Mesendoderm (in vitro differentiated cells): ENCODE data around the gene MORN1.

Experiments used
- DNase-seq: peaks from one replicate; pipeline ENCODE4 v3.0.0; 2013
- H2AK5ac ChIP-seq: 2 replicates; pipeline ENCODE4 v1.6.1; 2013; ENCODE audit warnings: low read length, inconsistent platforms
- H2BK120ac ChIP-seq: 2 replicates; pipeline ENCODE4 v1.6.1; 2013; ENCODE audit warnings: low read depth, mild to moderate bottlenecking, low read length, moderate library complexity, mixed read lengths
- H2BK15ac ChIP-seq: replicated peaks from 2 replicates; pipeline ENCODE4 v1.6.1; 2013; ENCODE audit warnings: low read depth, mild to moderate bottlenecking, moderate library complexity
- H2BK5ac ChIP-seq: 2 replicates; pipeline ENCODE4 v1.6.1; 2013; ENCODE audit warnings: low read length, inconsistent platforms
- H3K18ac ChIP-seq: 2 replicates; pipeline ENCODE4 v1.6.1; 2013; ENCODE audit warnings: mild to moderate bottlenecking, low read length, mixed read lengths
- H3K23ac ChIP-seq: one replicate; pipeline ENCODE4 v1.6.1; 2013; ENCODE audit warnings: low read length
- H3K27ac ChIP-seq: 2 replicates; pipeline ENCODE4 v1.5.1; 2013; ENCODE audit warnings: low read depth, mild to moderate bottlenecking, inconsistent platforms, low read length, moderate library complexity
- H3K27me3 ChIP-seq: 2 replicates; pipeline ENCODE4 v1.6.1; 2013; ENCODE audit warnings: low read length, control low read depth, mild to moderate bottlenecking, inconsistent platforms; ENCODE audit not compliant: insufficient read depth, poor library complexity
- H3K36me3 ChIP-seq: 2 replicates; pipeline ENCODE4 v1.6.1; 2013; ENCODE audit warnings: low read length, inconsistent platforms; ENCODE audit not compliant: control insufficient read depth, insufficient read depth
- H3K4ac ChIP-seq: one replicate; pipeline ENCODE4 v1.6.1; 2013; ENCODE audit warnings: low read depth, mild to moderate bottlenecking, low read length, moderate library complexity
- H3K4me1 ChIP-seq: 2 replicates; pipeline ENCODE4 v1.6.1; 2013; ENCODE audit warnings: low read depth, low read length, inconsistent platforms; ENCODE audit not compliant: control insufficient read depth
- H3K4me2 ChIP-seq: 2 replicates; pipeline ENCODE4 v1.6.1; 2013; ENCODE audit warnings: low read length
- H3K4me3 ChIP-seq: 2 replicates; pipeline ENCODE4 v1.5.1; 2013; ENCODE audit warnings: mild to moderate bottlenecking, low read length
- H3K56ac ChIP-seq: one replicate; pipeline ENCODE4 v1.6.1; 2013; ENCODE audit warnings: low read length
- H3K79me1 ChIP-seq: 2 replicates; pipeline ENCODE4 v1.6.1; 2013; ENCODE audit warnings: low read length, inconsistent platforms
- H3K79me2 ChIP-seq: 2 replicates; pipeline ENCODE4 v1.6.1; 2013; ENCODE audit warnings: mild to moderate bottlenecking, low read length; ENCODE audit not compliant: control insufficient read depth, insufficient read depth
- H3K9ac ChIP-seq: 2 replicates; pipeline ENCODE4 v1.6.1; 2013; ENCODE audit warnings: low read length, inconsistent platforms
- H4K5ac ChIP-seq: one replicate; pipeline ENCODE4 v1.6.1; 2013; ENCODE audit warnings: low read length
- H4K8ac ChIP-seq: one replicate; pipeline ENCODE4 v1.6.1; 2013; ENCODE audit warnings: low read depth, mild to moderate bottlenecking, control low read depth, low read length, moderate library complexity
- WGBS: extraction: QIAGEN DNeasy Blood & Tissue Kit; methylation state at CpG from one replicate; pipeline ENCODE4 v1.1.7; 2013; ENCODE audit warnings: low lambda C conversion rate, missing lambda C conversion rate; ENCODE audit not compliant: insufficient coverage; ENCODE audit errors: extremely low coverage; 5-methylcytosine and 5-hydroxymethylcytosine counted together

MORN1 gene

GRCh38 chr1:2356401-2356800 is 35.0 kb downstream of the MORN1 start:
- H3K4me1 ChIP-seq, result no peaks in the 10 kb centered on the region
- H3K4me2 ChIP-seq, result no peak overlapping the region

GRCh38 chr1:2355373-2356261 is 35.7 kb downstream of the MORN1 start:
- H3K23ac ChIP-seq, result no peak overlapping the region
- H2AK5ac ChIP-seq, result no peak overlapping the region
- no peak overlapping the region for H3K56ac ChIP-seq
- no peaks in the 10 kb centered on the region for H3K4me1 ChIP-seq
- H2BK120ac ChIP-seq, result no peak overlapping the region
- H2BK5ac ChIP-seq, result no peak overlapping the region
- H3K18ac ChIP-seq, result no peak overlapping the region
- H4K5ac ChIP-seq, result no peak overlapping the region
- H3K4me3 ChIP-seq, result no peak overlapping the region
- no peaks in the 10 kb centered on the region for H3K79me1 ChIP-seq
- WGBS, result no CpG with 5 or more reads among the region's 28 CpGs
- H3K9ac ChIP-seq, result no peak overlapping the region
- no peak overlapping the region for H3K4ac ChIP-seq
- H4K8ac ChIP-seq, result no peak overlapping the region
- no peak overlapping the region for H3K4me2 ChIP-seq
- H3K27ac ChIP-seq, result no peak overlapping the region
- no peaks in the 10 kb centered on the region for H3K27me3 ChIP-seq
- no peaks in the 10 kb centered on the region for H3K79me2 ChIP-seq
- no peak overlapping the region for H2BK15ac ChIP-seq
- DNase-seq, result no peak
- H3K36me3 ChIP-seq, result no peaks in the 10 kb centered on the region

More at GRCh38 chr1:2356401-2356800, 35.0 kb downstream of the MORN1 start:
- Histone ChIP-seq H2AK5ac (no peak overlapping the region), H3K27ac (no peak overlapping the region), H3K56ac (no peak overlapping the region), H4K5ac (no peak overlapping the region), H2BK15ac (no peak overlapping the region), H3K27me3 (no peaks in the 10 kb centered on the region), H2BK120ac (no peak overlapping the region), H3K4me3 (no peak overlapping the region), H3K9ac (no peak overlapping the region), H4K8ac (no peak overlapping the region), H3K36me3 (no peaks in the 10 kb centered on the region), H3K79me1 (no peaks in the 10 kb centered on the region), H3K4ac (no peak overlapping the region), H3K18ac (no peak overlapping the region), H3K23ac (no peak overlapping the region), H3K79me2 (no peaks in the 10 kb centered on the region), H2BK5ac (no peak overlapping the region)
- DNase-seq, result no peak
- no CpG with 5 or more reads among the region's 15 CpGs for WGBS

GRCh38 chr1:2354511-2355372 is 36.6 kb downstream of the MORN1 start:
- H3K18ac ChIP-seq, result no peak overlapping the region
- no peak overlapping the region for H3K4me2 ChIP-seq
- no peaks in the 10 kb centered on the region for H3K79me1 ChIP-seq
- no peaks in the 10 kb centered on the region for H3K36me3 ChIP-seq
- no peak overlapping the region for H2BK15ac ChIP-seq
- no peak for DNase-seq
- no peak overlapping the region for H2BK5ac ChIP-seq
- no peak overlapping the region for H3K4me3 ChIP-seq
- no peak overlapping the region for H3K23ac ChIP-seq
- no CpG with 5 or more reads among the region's 38 CpGs for WGBS
- no peak overlapping the region for H3K4ac ChIP-seq
- H4K5ac ChIP-seq, result no peak overlapping the region
- no peaks in the 10 kb centered on the region for H3K4me1 ChIP-seq
- no peak overlapping the region for H4K8ac ChIP-seq
- H3K56ac ChIP-seq, result no peak overlapping the region
- no peak overlapping the region for H3K9ac ChIP-seq
- H2AK5ac ChIP-seq, result no peak overlapping the region
- no peaks in the 10 kb centered on the region for H3K79me2 ChIP-seq
- no peaks in the 10 kb centered on the region for H3K27me3 ChIP-seq
- H3K27ac ChIP-seq, result no peak overlapping the region
- no peak overlapping the region for H2BK120ac ChIP-seq

- no CpG with 5 or more reads among the region's 28 CpGs for WGBS
Measured at GRCh38 chr1:2353551-2354438, 37.6 kb downstream of the MORN1 start.

GRCh38 chr1:2352897-2353550 is 38.3 kb downstream of the MORN1 start:
- Histone ChIP-seq H2BK5ac (no peak overlapping the region), H3K79me1 (no peaks in the 10 kb centered on the region), H3K56ac (no peak overlapping the region), H3K27ac (no peak overlapping the region), H2AK5ac (no peak overlapping the region), H3K36me3 (no peaks in the 10 kb centered on the region), H3K18ac (no peak overlapping the region), H4K5ac (no peak overlapping the region), H3K4me1 (no peaks in the 10 kb centered on the region), H3K23ac (no peak overlapping the region), H3K9ac (no peak overlapping the region), H2BK120ac (no peak overlapping the region), H3K4me3 (no peak overlapping the region), H3K27me3 (no peaks in the 10 kb centered on the region), H4K8ac (no peak overlapping the region), H3K79me2 (no peaks in the 10 kb centered on the region), H3K4me2 (no peak overlapping the region), H2BK15ac (no peak overlapping the region), H3K4ac (no peak overlapping the region)
- no peak for DNase-seq
- no CpG with 5 or more reads among the region's 21 CpGs for WGBS

More at GRCh38 chr1:2353551-2354438, 37.6 kb downstream of the MORN1 start:
- H3K36me3 ChIP-seq, result no peaks in the 10 kb centered on the region
- H2BK5ac ChIP-seq, result no peak overlapping the region
- H2BK120ac ChIP-seq, result no peak overlapping the region
- no peak overlapping the region for H3K23ac ChIP-seq
- no peaks in the 10 kb centered on the region for H3K4me1 ChIP-seq
- H3K9ac ChIP-seq, result no peak overlapping the region
- no peak overlapping the region for H4K5ac ChIP-seq
- no peak overlapping the region for H3K18ac ChIP-seq
- H3K27me3 ChIP-seq, result no peaks in the 10 kb centered on the region
- no peaks in the 10 kb centered on the region for H3K79me2 ChIP-seq
- H3K27ac ChIP-seq, result no peak overlapping the region
- no peak overlapping the region for H2BK15ac ChIP-seq
- H4K8ac ChIP-seq, result no peak overlapping the region
- H3K79me1 ChIP-seq, result no peaks in the 10 kb centered on the region
- no peak for DNase-seq
- H3K4ac ChIP-seq, result no peak overlapping the region
- no peak overlapping the region for H2AK5ac ChIP-seq
- H3K4me2 ChIP-seq, result no peak overlapping the region
- no peak overlapping the region for H3K4me3 ChIP-seq
- no peak overlapping the region for H3K56ac ChIP-seq
